ENCODE data around the gene STMN1. TPM values are rescaled to one million over a fixed set of nuclear protein-coding genes. Genes with fewer than 3 reads are reported as not detected.

STMN1 gene
- total and polyA plus RNA-seq, 2 of the 8 experiments (the other 6 are each of a cell fraction or from before 2014, with no cell fraction given), result 116 to 564 TPM

- Histone ChIP-seq H4K91ac (replicated peaks; ENCODE audit: insufficient read length, low read length) (no peak overlapping the region), H2AFZ (ENCODE audit: low read length) (no peak overlapping the region), H3K36me3 (ENCODE audit: control insufficient read depth in 2 of 4, insufficient read depth in 4 of 4, low read length in 3 of 4) (no peaks in the 10 kb centered on the region), H3K18ac (ENCODE audit: extremely low read depth, low read length) (no peak overlapping the region), H2BK20ac (ENCODE audit: low read length) (no peak overlapping the region), H2BK120ac (replicated peaks; ENCODE audit: low read depth, low read length) (no peak overlapping the region), H3K9ac (replicated peaks in 1 of 4; ENCODE audit: extremely low read depth in 1 of 4, low read depth in 3 of 4, low read length in 3 of 4) (no peak overlapping the region), H3K14ac (ENCODE audit: insufficient read length) (no peak overlapping the region), H3K4me1 (replicated peaks in 1 of 4; ENCODE audit: control insufficient read depth in 3 of 4, insufficient read depth in 4 of 4, low read length in 3 of 4) (peaks cover 0 to 4% (median 0%) of the 10 kb centered on the region in 4 experiments; a peak in 2 of 7 replicates), H4K20me1 (replicated peaks in 1 of 2; ENCODE audit: control insufficient read depth in 1 of 2, insufficient read depth in 2 of 2, low read length in 2 of 2) (no peaks in the 10 kb centered on the region), H2BK12ac (ENCODE audit: low read depth, low read length) (no peak overlapping the region), H2BK15ac (ENCODE audit: low read length) (no peak overlapping the region), H3K4ac (replicated peaks; ENCODE audit: insufficient read length, low read depth, low read length) (no peak overlapping the region), H3K79me2 (ENCODE audit: control insufficient read depth in 1 of 2, insufficient read depth in 2 of 2, low read length in 2 of 2) (no peaks in the 10 kb centered on the region), H4K5ac (ENCODE audit: insufficient read length, low read depth, low read length) (no peak overlapping the region), H2AK5ac (ENCODE audit: low read depth, low read length) (no peak overlapping the region), H3K23ac (ENCODE audit: insufficient read length) (no peak overlapping the region), H3K4me2 (ENCODE audit: insufficient read depth in 1 of 2, low read depth in 2 of 2, low read length in 2 of 2) (no peak overlapping the region), H3K27ac (ENCODE audit: low read depth, low read length) (no peak overlapping the region), H3K4me3 (ENCODE audit: extremely low read depth in 1 of 4, insufficient read depth in 2 of 4, low read depth in 3 of 4, low read length in 4 of 4) (no peak overlapping the region), H3K56ac (replicated peaks; ENCODE audit: insufficient read length, low read depth, low read length) (no peak overlapping the region), H3K23me2 (ENCODE audit: low read depth, low read length) (no peaks in the 10 kb centered on the region), H3K79me1 (ENCODE audit: low read depth, low read length) (no peaks in the 10 kb centered on the region), H3K27me3 (replicated peaks in 1 of 4; ENCODE audit: control insufficient read depth in 3 of 4, extremely low read depth in 1 of 4, insufficient read depth in 3 of 4, low read length in 3 of 4) (peaks cover 0 to 6% (median 0%) of the 10 kb centered on the region in 4 experiments; a peak in 2 of 7 replicates), H3K9me3 (ENCODE audit: insufficient read depth in 2 of 2, low read depth in 1 of 2, low read length in 1 of 2) (no peaks in the 10 kb centered on the region), H4K8ac (ENCODE audit: extremely low read depth, insufficient read depth, low read length) (no peak overlapping the region), H2BK5ac (ENCODE audit: low read depth, low read length) (no peak overlapping the region)
- DNase-seq (ENCODE audit: low read depth in 1 of 2, low spot score in 2 of 2) (no peak), FAIRE-seq (no peak)
- WGBS, 2 experiments (ENCODE audit: extremely low coverage in 1 of 2, insufficient coverage in 1 of 2, insufficient read length in 1 of 2, insufficient replicate concordance in 2 of 2, low coverage in 1 of 2, low lambda C conversion rate in 2 of 2, missing lambda C conversion rate in 1 of 2), result 80% methylated on average over 2 of the region's 2 CpGs; no CpG with 5 or more reads in 1 of the 2 experiments
- ChIA-PET POLR2A (ENCODE audit: partially characterized antibody) (interaction anchor here (1.2 to 2.8 kb wide), 3 partner anchors 8 to 18 kb away, joined by 6 to 9 read pairs (median 6); no protein-coding TSS in a partner anchor), CTCF (ENCODE audit: partially characterized antibody) (interaction anchor here (1.0 to 1.1 kb wide), 2 partner anchors 8 to 21 kb away, joined by 3 read pairs; no protein-coding TSS in a partner anchor)
- TF ChIP-seq MAFK (IDR thresholded peaks at IDR 0.05; ENCODE audit: low read depth, low read length) (no peak), GABPA (IDR thresholded peaks at IDR 0.05; ENCODE audit: borderline replicate concordance, insufficient read depth, low read length) (no peak), SIX5 (IDR thresholded peaks at IDR 0.05; ENCODE audit: low read depth, low read length) (no peak), TCF12 (IDR thresholded peaks at IDR 0.05; ENCODE audit: low read depth, low read length) (no peak), CBX5 (IDR thresholded peaks at IDR 0.05; ENCODE audit: low read depth, low read length) (no peak)
Measured at GRCh38 chr1:25916460-25916859, 10.2 kb upstream of the STMN1 start.

Measured in H1 (cell line).